ENCODE measurements around the gene RECQL5. TPM values are rescaled to one million over a fixed set of nuclear protein-coding genes. Genes with fewer than 3 reads are reported as not detected.
"Not testable (repeated sequence)": the region's sequence is repeated elsewhere in the genome, so short reads cannot be mapped to it uniquely, and the experiment has no call there.

RECQL5 gene
- total RNA-seq, 1 experiment from 2014 or later, result 17.7 TPM

GRCh38 chr17:75616521-75617122 lies 50.3 kb downstream of the RECQL5 start:
- no peak for DNase-seq (ENCODE audit: low read depth)

- no peak for DNase-seq (ENCODE audit: low read depth)
Observed at GRCh38 chr17:75615301-75615700, 51.7 kb downstream of the RECQL5 start.

GRCh38 chr17:75614556-75615270 lies 52.2 kb downstream of the RECQL5 start:
- DNase-seq (ENCODE audit: low read depth), result no peak

- DNase-seq (ENCODE audit: low read depth), result no peak
Observed at GRCh38 chr17:75614006-75614405, 52.9 kb downstream of the RECQL5 start.

GRCh38 chr17:75612906-75613626 lies 53.9 kb downstream of the RECQL5 start:
- no peak for DNase-seq (ENCODE audit: low read depth)

- DNase-seq (ENCODE audit: low read depth), result no peak
Observed at GRCh38 chr17:75611851-75612429, 55.0 kb downstream of the RECQL5 start.

GRCh38 chr17:75610103-75610984 lies 56.6 kb downstream of the RECQL5 start:
- DNase-seq (ENCODE audit: low read depth), result no peak

GRCh38 chr17:75607086-75607485 lies 59.9 kb downstream of the RECQL5 start:
- DNase-seq (ENCODE audit: low read depth), result no peak

- DNase-seq (ENCODE audit: low read depth), result no peak
Observed at GRCh38 chr17:75605790-75606189, 61.2 kb downstream of the RECQL5 start.

- no peak for DNase-seq (ENCODE audit: low read depth)
Observed at GRCh38 chr17:75604034-75604695, 62.8 kb downstream of the RECQL5 start.

GRCh38 chr17:75603123-75603522 lies 63.8 kb downstream of the RECQL5 start:
- no peak for DNase-seq (ENCODE audit: low read depth)

- DNase-seq (ENCODE audit: low read depth), result peak; percentile 47
Observed at GRCh38 chr17:75602644-75603043, 64.3 kb downstream of the RECQL5 start.

GRCh38 chr17:75601057-75601987 lies 65.6 kb downstream of the RECQL5 start:
- peak; percentile 81 for DNase-seq (ENCODE audit: low read depth)

- no peak for DNase-seq (ENCODE audit: low read depth)
Observed at GRCh38 chr17:75596320-75597087, 70.5 kb downstream of the RECQL5 start.

GRCh38 chr17:75595920-75596313 lies 71.0 kb downstream of the RECQL5 start:
- DNase-seq (ENCODE audit: low read depth), result no peak

- no peak for DNase-seq (ENCODE audit: low read depth)
Observed at GRCh38 chr17:75595284-75595919, 71.6 kb downstream of the RECQL5 start.

GRCh38 chr17:75594499-75595283 lies 72.3 kb downstream of the RECQL5 start:
- peak; percentile 36 for DNase-seq (ENCODE audit: low read depth)

- DNase-seq (ENCODE audit: low read depth), result not testable (repeated sequence)
Observed at GRCh38 chr17:75593430-75593829, 73.5 kb downstream of the RECQL5 start.

All from Daoy (cell line).